Endothelial cell of umbilical vein (primary cell): ENCODE results near the gene DHCR7. TPM values are rescaled to one million over a fixed set of nuclear protein-coding genes. Genes with fewer than 3 reads are reported as not detected.

Experiments
- BruUV-seq: library from RNA; stranded (reverse); fragments of 400-500 nt; replicated peaks from 2 replicates; lab custom pipeline; 2021; lab: Mats Ljungman, UMichigan
- CTCF ChIA-PET: fragments of 300-600, 350-600 bp; sonication (Branson Sonifier 250); formaldehyde crosslinking; loops from one replicate; lab custom pipeline; 2021; ENCODE audit warnings: antibody characterized with exemption, inconsistent platforms; lab: Charles Lee
- POLR2A ChIA-PET: fragments of 300-600, 350-600 bp; sonication (Branson Sonifier 250); formaldehyde crosslinking; loops from one replicate; lab custom pipeline; 2021; ENCODE audit warnings: antibody characterized with exemption, inconsistent platforms; lab: Charles Lee
- DNase-seq: peaks from one replicate; pipeline ENCODE4 v3.0.0-alpha.2; 2011; ENCODE audit warnings: low read depth, low spot score
- FAIRE-seq: peaks from 2 replicates; lab custom pipeline; 2011; peaks lifted over from hg19 to GRCh38; lab: Jason Lieb, UNC
- H2AFZ ChIP-seq: 2 replicates; pipeline ENCODE4 v1.6.0; 2012; ENCODE audit warnings: low read depth, low read length, control low read depth, inconsistent platforms
- H3K27ac ChIP-seq: 2 replicates; pipeline ENCODE4 v1.5.1; 2011; ENCODE audit warnings: low read depth, mild to moderate bottlenecking, control low read depth, low read length, moderate library complexity; ENCODE audit not compliant: insufficient read depth
- H3K27me3 ChIP-seq, 2 experiments: 2 replicates each; pipeline versions ENCODE4 v1.6.0 to v1.6.1; 2011; ENCODE audit warnings: low read length in 2 of 2, mixed read lengths in 1 of 2; ENCODE audit not compliant: control insufficient read depth in 2 of 2, insufficient read depth in 2 of 2
- H3K36me3 ChIP-seq, 2 experiments: 2 replicates in 1 of 2; 3 replicates in 1 of 2; pipeline ENCODE4 v1.5.1; 2011; ENCODE audit warnings: low read length in 2 of 2, mild to moderate bottlenecking in 1 of 2, moderate library complexity in 1 of 2; ENCODE audit not compliant: control insufficient read depth in 2 of 2, insufficient read depth in 2 of 2; ENCODE audit errors: extremely low read depth in 1 of 2
- H3K4me1 ChIP-seq: 3 replicates; pipeline ENCODE4 v1.5.1; 2011; ENCODE audit warnings: mild to moderate bottlenecking, low read length; ENCODE audit not compliant: control insufficient read depth, insufficient read depth; ENCODE audit errors: extremely low read depth
- H3K4me2 ChIP-seq: 2 replicates; pipeline ENCODE4 v1.6.1; 2011; ENCODE audit warnings: low read length, control low read depth, mixed read lengths; ENCODE audit not compliant: insufficient read depth
- H3K4me3 ChIP-seq, 3 experiments: fragments of 200-600 bp in 1 of 3; sonication (generic), shearing (Covaris generic) in 1 of 3; replicated peaks in 1 of 3; 2 replicates each; pipeline ENCODE4 v1.5.1; 2011 to 2016; ENCODE audit warnings: control low read depth in 3 of 3, low read length in 3 of 3, mild to moderate bottlenecking in 2 of 3, inconsistent platforms in 1 of 3, low read depth in 1 of 3, moderate library complexity in 1 of 3; ENCODE audit not compliant: insufficient read depth in 1 of 3
- H3K79me2 ChIP-seq: 2 replicates; pipeline ENCODE4 v1.6.0; 2012; ENCODE audit warnings: low read length, inconsistent platforms; ENCODE audit not compliant: control insufficient read depth, insufficient read depth
- H3K9ac ChIP-seq: replicated peaks from 2 replicates; pipeline ENCODE3; 2011; ENCODE audit warnings: low read length, control low read depth; ENCODE audit not compliant: insufficient read depth; ENCODE audit errors: extremely low read depth
- H3K9me1 ChIP-seq: replicated peaks from 3 replicates; pipeline ENCODE4 v1.6.0; 2011; ENCODE audit warnings: mild to moderate bottlenecking, low read length; ENCODE audit not compliant: control insufficient read depth, insufficient read depth; ENCODE audit errors: extremely low read depth
- H3K9me3 ChIP-seq: replicated peaks from 2 replicates; pipeline ENCODE4 v1.5.1; 2012; ENCODE audit warnings: low read length, inconsistent platforms; ENCODE audit not compliant: control insufficient read depth, insufficient read depth
- H4K20me1 ChIP-seq: replicated peaks from 2 replicates; pipeline ENCODE3; 2011; ENCODE audit warnings: mild to moderate bottlenecking, low read length; ENCODE audit not compliant: control insufficient read depth, insufficient read depth; ENCODE audit errors: extremely low read depth
- CTCF ChIP-seq, 2 donors: IDR thresholded peaks; 1 replicate in 1 of 2; 2 replicates in 1 of 2; pipeline ENCODE4 v1.5.1; 2011; ENCODE audit warnings: low read length in 2 of 2, mild to moderate bottlenecking in 2 of 2, moderate library complexity in 2 of 2, control low read depth in 1 of 2, inconsistent platforms in 1 of 2, low read depth in 1 of 2; ENCODE audit not compliant: insufficient read depth in 1 of 2; ENCODE audit errors: extremely low read depth in 1 of 2
- EZH2 ChIP-seq: IDR thresholded peaks from 2 replicates; pipeline ENCODE4 v1.6.1; 2012; ENCODE audit warnings: borderline replicate concordance, low read depth, mild to moderate bottlenecking, moderate library complexity, low read length, inconsistent platforms; ENCODE audit not compliant: severe bottlenecking
- FOS ChIP-seq: IDR thresholded peaks from 2 replicates; pipeline ENCODE4 v1.6.1; 2011; ENCODE audit warnings: mild to moderate bottlenecking, low read length, moderate library complexity, borderline replicate concordance; ENCODE audit not compliant: insufficient read depth
- GATA2 ChIP-seq: IDR thresholded peaks from 2 replicates; pipeline ENCODE4 v1.7.0; 2011; ENCODE audit warnings: low read depth, mild to moderate bottlenecking, moderate library complexity, mixed read lengths, low read length; ENCODE audit not compliant: insufficient read length, insufficient read depth
- JUN ChIP-seq: IDR thresholded peaks from 2 replicates; pipeline ENCODE4 v1.6.1; 2011; ENCODE audit warnings: borderline replicate concordance, low read depth; ENCODE audit not compliant: insufficient read length, insufficient read depth
- MAX ChIP-seq: IDR thresholded peaks from 2 replicates; pipeline ENCODE4 v1.6.1; 2011; ENCODE audit not compliant: insufficient read depth, insufficient read length
- MYC ChIP-seq: IDR thresholded peaks from one replicate; pipeline ENCODE4 v1.6.1; 2011; ENCODE audit warnings: mild to moderate bottlenecking, low read depth, low read length
- POLR2A ChIP-seq: IDR thresholded peaks from 2 replicates; pipeline ENCODE4 v1.6.1; 2012; ENCODE audit warnings: low read depth, mild to moderate bottlenecking, control low read depth, low read length
- POLR2AphosphoS5 ChIP-seq: IDR thresholded peaks from 2 replicates; pipeline ENCODE4 v1.6.1; 2012; ENCODE audit warnings: low read depth, mild to moderate bottlenecking, control low read depth, low read length, moderate library complexity; ENCODE audit not compliant: insufficient read depth
- dilution Hi-C: fragments of 300-500 bp; cut with MboI; formaldehyde crosslinking; loops from one replicate; pipeline ENCODE4 v1.15.0; 2019; ENCODE audit warnings: low sequenced_read_pairs; ENCODE audit not compliant: extremely low pct_ligation_motif_present
- intact Hi-C: fragments of 100-400 bp; cut with micrococcal nuclease; formaldehyde crosslinking; loops from one replicate; pipeline ENCODE4 v1.10.0; 2022
- polyA plus RNA-seq, 4 experiments: library from polyadenylated mRNA; depleted of rRNA in 3 of 4; stranded (reverse) in 3 of 4; unstranded in 1 of 4; fragments of >200 nt; gene quantifications; 2 replicates each; pipeline versions ENCODE4 v1.2.1 to v1.2.3, GENCODE V29; 2011 to 2012; ENCODE audit warnings: missing spikeins in 1 of 4
- total RNA-seq: library from RNA; stranded (reverse); gene quantifications from 2 replicates; pipeline ENCODE4 v1.2.3, GENCODE V29; 2021

Gene DHCR7
- total and polyA plus RNA-seq, 2 donors (not counting 3 experiments of a cell fraction or from before 2014, with no cell fraction given) = 171 to 175 TPM

DNA sequence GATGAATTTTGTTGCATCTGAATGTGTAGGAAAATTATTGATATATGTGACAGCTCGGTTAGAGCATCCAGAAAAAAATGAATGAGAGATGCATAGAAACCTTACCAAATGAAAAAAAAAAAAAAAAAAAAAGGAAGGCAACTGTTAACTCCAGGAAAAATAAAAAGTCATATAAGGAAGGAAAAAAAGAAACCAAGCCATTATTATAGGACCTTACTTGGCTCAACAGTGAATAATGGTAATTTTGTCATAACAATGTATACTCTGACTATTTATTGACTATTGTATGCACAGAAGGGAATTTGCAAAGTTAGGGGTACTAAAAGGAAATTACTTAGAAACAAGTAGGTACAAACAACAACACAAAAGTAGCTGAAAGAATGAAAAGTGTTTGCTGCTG lies 2.0 kb downstream of the DHCR7 start:
- Histone ChIP-seq H3K9ac (no peak overlapping the region), H3K4me3 (no peak overlapping the region), H2AFZ (no peak overlapping the region), H3K36me3 (peaks cover 9 to 20% of the 10 kb centered on the region in 2 experiments), H3K9me3 (no peaks in the 10 kb centered on the region), H3K4me2 (no peak overlapping the region), H3K27ac (no peak overlapping the region), H3K9me1 (no peaks in the 10 kb centered on the region), H3K4me1 (peaks cover 22% of the 10 kb centered on the region), H3K79me2 (peaks cover 30% of the 10 kb centered on the region), H4K20me1 (no peaks in the 10 kb centered on the region), H3K27me3 (no peaks in the 10 kb centered on the region)
- DNase-seq (no peak), FAIRE-seq (no peak)
- no TSS peak for BruUV-seq
- ChIA-PET CTCF (interaction anchor here (4.2 kb wide), 1 partner anchor 117 kb away, joined by 29 read pairs; no protein-coding TSS in a partner anchor), POLR2A (no interaction called here)
- dilution Hi-C loops (no loop called here), intact Hi-C loops (loop anchor here (5.0 kb wide), 1 partner anchor 116 kb away; no protein-coding TSS in a partner anchor)
- no peak for TF ChIP-seq MYC
- no peak for TF ChIP-seq CTCF (IDR thresholded peaks at IDR 0.05; ENCODE audit: extremely low read depth in 1 of 2, insufficient read depth in 1 of 2, low read depth in 1 of 2, low read length in 2 of 2)

- Histone ChIP-seq H3K4me3 (no peak overlapping the region), H3K4me2 (no peak overlapping the region), H2AFZ (no peak overlapping the region), H3K79me2 (peaks cover 27% of the 10 kb centered on the region), H3K9me3 (no peaks in the 10 kb centered on the region), H3K9ac (no peak overlapping the region), H3K9me1 (no peaks in the 10 kb centered on the region), H3K36me3 (peaks cover 11 to 27% of the 10 kb centered on the region in 2 experiments), H3K27ac (no peak overlapping the region), H3K4me1 (peaks cover 20% of the 10 kb centered on the region), H4K20me1 (no peaks in the 10 kb centered on the region), H3K27me3 (no peaks in the 10 kb centered on the region)
- DNase-seq (no peak), FAIRE-seq (no peak)
- BruUV-seq = no TSS peak
- TF ChIP-seq CTCF (IDR thresholded peaks at IDR 0.05; ENCODE audit: extremely low read depth in 1 of 2, insufficient read depth in 1 of 2, low read depth in 1 of 2, low read length in 2 of 2) (no peak), EZH2 (no peak), MAX (no peak), FOS (no peak), MYC (no peak), POLR2AphosphoS5 (no peak), POLR2A (no peak), GATA2 (no peak), JUN (no peak)
- CTCF ChIA-PET = no interaction called here
- POLR2A ChIA-PET = no interaction called here
- intact Hi-C loops (loop anchor here (5.0 kb wide), 1 partner anchor 117 kb away; no protein-coding TSS in a partner anchor), dilution Hi-C loops (no loop called here)
These were observed 3.4 kb downstream of the DHCR7 start for GRCh38 chr11:71444811-71445210.
